Measurements from ENCODE around the gene OR6C4.
"Not testable (repeated sequence)": the region's sequence is repeated elsewhere in the genome, so short reads cannot be mapped to it uniquely, and the experiment has no call there.

Gene OR6C4

DNA sequence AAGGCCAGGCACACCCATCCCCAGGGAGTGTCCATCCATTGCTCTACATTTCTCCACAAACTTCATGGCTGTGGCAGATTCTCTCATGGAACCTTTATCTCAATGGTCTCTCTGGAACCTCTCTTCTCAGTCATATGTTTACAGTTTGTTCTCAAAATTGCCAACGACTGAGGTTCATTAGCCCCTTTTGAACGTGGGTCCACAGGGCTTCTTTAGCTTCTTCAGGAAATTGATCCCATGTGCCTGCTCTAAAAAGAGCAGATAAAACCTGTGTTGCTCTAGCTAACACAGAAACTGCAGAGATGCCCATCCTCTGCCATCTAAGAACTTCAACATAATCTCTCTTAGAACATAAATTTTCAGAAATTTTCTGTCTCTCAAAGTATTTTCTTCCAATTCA lies at the start of gene OR6C4:
Gene OR6C4 (plus strand): TSS at position 301 of the 400 bp plus-strand sequence. CDS start 1,625 bp downstream, outside the sequence.
- no peak for DNase-seq

DNA sequence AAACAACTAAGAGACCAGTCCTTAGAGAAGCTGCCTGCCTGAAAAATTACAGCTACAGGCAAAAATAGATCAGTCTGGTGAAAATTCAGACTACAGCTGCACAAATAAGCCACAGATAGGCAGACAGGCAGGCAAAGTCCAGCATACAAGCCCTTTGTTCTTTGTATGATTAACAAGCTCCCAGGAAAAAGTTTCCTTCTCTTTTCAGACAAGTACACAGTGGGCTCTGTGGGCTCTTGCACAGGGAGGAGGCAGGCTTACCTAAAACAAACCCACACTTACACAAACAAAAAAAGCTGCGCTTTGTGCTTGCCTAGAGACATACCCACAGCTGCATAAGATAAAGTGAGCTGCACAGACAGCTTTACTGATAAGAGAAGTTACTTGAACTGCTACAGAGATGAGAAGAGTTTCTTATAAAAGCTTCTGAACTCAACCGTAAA lies 49.6 kb upstream of the OR6C4 start:
- no peak for DNase-seq

DNA sequence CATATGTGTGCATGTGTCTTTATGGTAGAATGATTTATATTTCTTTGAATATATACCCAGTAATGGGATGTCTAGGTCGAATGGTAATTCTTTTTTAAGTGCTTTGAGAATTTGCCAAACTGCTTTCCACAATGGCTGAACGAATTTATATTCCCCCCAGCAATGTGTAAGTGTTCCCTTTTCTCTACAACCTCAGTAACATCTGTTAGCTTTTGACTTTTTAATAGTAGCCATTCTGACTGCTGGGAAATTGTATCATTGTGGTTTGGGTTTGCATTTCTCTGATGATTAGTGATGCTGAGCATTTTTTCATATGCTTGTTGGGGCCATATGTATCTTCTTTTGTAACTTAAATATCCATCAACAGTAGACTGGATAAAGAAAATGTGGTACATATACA lies 47.8 kb upstream of the OR6C4 start:
- DNase-seq, result no peak

DNA sequence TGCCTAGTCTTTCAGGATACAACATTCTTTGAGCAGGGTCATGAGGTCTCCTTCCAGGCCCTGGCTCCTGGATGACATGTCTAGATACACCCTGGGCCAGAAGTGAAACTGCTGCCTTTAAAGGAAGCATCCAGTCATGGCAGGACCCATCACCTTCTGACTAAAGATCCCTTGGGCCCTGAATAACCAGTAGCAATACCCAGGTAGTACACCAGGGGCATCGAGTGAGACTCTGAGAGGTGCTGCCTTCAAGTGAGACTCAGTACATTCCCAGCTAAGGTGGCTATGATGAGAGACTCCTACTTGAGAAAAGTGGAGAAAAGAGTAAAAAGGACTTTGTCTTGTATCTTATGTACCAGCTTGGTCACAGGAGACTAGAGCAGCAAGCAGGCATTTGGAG lies 33.7 kb upstream of the OR6C4 start:
- DNase-seq, result no peak

DNA sequence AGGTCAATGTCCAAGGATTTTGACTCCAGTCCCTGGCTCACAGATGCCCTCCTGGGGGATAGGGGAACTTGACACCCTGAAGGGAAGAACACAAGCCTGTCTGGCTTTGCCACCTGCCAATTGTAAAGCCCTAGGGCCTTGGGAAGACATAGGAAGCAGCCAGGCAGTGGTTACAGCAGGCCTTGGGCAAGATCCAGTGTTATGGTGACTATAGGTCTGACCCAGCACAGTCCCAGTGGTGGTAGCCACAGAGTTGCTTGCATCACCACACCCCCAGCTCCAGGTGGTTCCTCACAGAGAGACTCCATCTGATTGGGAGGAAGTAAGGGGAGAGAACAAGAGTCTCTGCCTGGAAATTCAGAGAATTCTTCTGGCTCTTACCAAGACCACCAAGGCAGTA lies 33.0 kb upstream of the OR6C4 start:
- DNase-seq, result no peak

DNA sequence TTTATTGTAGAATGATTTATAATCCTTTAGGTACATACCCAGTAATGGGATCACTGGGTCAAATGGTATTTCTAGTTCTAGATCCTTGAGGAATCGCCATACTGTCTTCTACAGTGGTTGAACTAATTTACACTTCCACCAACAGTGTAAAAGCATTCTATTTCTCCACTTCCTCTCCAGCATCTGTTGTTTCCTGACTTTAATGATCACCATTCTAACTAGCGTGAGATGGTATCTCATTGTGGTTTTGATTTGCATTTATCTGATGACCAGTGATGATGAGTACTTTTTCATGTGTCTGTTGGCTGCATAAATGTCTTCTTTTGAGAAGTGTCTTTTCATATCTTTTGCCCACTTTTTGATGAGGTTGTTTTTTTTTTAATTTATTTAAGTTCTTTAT lies 1.2 kb upstream of the OR6C4 start:
- not testable (repeated sequence) for DNase-seq

DNA sequence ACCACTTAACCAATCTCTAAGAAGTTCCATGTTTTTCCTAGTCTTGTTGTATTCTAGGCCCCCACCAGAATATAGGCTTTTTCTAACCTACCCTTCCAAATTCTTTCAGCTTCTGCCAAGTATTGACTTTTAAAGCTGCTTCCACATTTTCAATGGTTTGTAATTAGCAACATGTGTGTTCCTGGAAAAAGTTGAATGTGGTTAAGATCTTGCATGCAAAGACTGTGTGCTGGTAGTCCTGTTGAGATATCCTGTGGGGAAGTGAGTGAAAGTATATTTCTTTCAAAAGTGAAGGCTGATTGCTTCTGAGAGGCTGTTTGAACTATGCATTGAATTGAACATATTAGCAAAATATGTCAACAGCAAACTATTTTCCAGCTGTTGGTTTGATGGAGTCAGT lies 646 bp upstream of the OR6C4 start:
- no peak for DNase-seq

DNA sequence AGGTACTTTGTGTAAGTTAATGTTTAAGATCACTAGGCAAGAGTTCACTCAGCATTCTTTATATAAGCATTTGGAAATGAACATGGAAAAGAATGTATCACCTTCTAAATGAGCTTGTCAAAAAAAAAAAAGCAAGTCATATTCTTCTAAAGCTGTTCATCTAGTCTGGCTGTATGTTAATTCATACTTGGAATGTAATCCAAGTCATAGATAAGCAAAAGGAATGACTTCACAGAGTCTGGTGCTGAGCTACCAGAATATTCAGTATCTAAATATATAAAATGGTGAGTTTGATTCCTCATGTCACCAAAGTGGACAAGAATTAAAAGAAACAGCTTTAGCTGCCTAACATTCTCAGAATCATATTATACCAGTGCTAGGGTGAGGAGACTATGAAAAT lies 4.9 kb downstream of the OR6C4 start:
- DNase-seq, result no peak

DNA sequence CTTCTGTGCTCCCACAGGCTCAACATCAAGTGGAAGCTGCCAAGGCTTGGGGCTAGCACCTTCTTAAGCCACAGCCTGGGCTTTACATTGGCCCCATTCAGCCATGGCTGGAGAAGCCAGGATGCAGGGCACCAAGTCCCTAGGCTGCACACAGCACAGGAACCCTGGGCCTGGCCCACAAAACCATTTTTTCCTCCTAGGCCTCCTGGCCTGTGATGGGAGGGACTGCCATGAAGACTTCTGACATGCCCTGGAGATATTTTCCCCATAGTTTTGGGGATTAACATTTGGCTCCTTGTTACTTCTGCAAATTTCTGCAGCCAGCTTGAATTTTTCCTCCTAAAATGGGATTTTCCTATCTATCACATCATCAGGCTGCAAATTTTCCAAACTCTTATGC lies 20.7 kb downstream of the OR6C4 start:
- DNase-seq, result not testable (repeated sequence)

DNA sequence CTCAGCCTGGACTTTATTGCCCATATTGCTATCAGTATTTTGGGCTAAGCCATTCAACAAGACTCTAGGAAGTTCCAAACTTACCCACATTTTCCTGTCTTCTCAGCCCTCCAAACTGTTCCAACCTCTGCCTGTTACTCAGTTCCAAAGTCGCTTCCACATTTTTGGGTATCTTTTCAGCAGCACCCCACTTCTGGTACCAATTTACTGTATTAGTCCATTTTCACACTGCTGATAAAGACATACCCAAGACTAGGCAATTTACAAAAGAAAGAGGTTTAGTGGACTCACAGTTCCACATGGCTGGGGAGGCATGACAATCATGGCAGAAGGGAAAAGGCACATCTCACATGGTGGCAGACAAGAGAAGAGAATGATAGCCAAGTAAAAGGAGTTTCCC lies 21.3 kb downstream of the OR6C4 start:
- DNase-seq, result not testable (repeated sequence)

DNA sequence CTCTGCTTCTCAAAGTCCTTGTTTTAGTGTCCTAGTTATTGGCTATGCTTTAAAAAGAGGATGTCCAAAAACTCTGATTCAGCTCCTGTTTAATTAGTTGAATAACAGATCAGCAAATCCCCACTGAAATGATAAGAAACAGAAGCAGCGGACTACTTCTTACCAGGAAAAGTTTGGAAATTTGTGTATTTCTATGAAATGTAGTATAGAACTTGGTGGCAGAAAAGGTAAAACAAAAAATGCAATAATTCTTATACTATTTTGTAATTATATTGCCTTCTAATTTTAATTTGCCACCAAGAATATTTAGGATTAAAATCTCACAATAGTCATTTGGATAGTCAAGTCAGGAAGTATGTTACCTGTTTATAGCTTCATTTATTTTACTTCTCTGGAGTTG lies 22.8 kb downstream of the OR6C4 start, which contains the start of gene OR2AP1:
Gene OR2AP1 (plus strand): TSS at position 301 of the 400 bp plus-strand sequence. CDS start 1,947 bp downstream, outside the sequence.
- DNase-seq, result no peak

DNA sequence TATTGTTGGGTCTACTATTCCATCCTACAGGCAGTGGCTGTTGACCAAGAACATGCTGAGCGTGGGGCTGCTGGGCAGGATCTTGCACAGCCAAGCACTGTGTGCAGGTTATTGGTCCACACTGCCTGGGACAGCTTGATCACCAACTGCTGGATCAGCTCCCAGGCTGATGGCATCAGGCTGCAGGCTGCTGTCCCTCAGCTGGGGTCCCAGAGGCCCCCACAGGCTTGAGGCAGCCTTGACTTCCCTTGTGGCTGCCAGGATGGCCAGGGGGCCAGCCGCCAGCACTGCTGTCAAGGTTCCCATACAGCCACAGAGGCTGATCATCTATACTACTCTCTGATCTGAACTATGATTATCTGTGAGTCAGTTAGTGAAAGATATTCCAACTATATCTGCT lies 32.7 kb downstream of the OR6C4 start:
- DNase-seq, result no peak

DNA sequence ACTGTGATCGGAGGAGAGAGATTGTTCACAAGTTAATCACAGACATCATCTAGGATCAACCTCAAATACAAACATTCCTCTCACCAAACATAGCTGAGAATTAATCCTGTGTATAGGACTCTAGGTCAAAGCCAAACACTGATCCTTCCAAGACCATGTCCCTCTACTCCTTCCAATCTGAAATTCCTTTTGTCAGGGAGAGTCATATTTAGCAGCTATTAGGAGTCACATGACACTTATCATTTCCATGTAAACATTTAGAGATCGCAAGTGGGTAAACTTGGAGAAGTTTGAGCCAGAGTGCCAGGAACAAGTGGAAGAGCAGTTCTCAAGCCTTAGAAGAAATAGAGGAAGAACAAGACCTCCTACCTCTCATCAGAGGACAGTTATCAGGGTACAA lies 36.4 kb downstream of the OR6C4 start:
- DNase-seq, result no peak

DNA sequence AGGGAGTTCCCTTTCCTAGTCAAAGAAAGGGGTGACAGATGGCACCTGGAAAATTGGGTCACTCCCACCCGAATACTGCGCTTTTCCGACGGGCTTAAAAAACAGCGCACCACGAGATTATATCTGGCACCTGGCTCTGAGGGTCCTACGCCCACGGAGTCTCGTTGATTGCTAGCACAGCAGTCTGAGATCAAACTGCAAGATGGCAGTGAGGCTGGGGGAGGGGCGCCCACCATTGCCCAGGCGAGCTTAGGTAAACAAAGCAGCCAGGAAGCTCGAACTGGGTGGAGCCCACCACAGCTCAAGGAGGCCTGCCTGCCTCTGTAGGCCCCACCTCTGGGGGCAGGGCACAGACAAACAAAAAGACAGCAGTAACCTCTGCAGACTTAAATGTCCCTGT lies 40.8 kb downstream of the OR6C4 start:
- DNase-seq, result not testable (repeated sequence)

Data from CD4-positive, alpha-beta T cell treated with Interleukin-17A for 1 hour (primary cell).